HepG2 (cell line): ENCODE measurements around the gene FITM1. TPM values are rescaled to one million over a fixed set of nuclear protein-coding genes. Genes with fewer than 3 reads are reported as not detected.

Experiments used
- CHD2 ChIP-seq: IDR thresholded peaks from 2 replicates; pipeline ENCODE4 v1.6.1; 2011; ENCODE audit warnings: low read depth, low read length, improper control_type of control experiment
- CREB1 ChIP-seq, 2 experiments: fragments of 450-650 bp in 1 of 2; IDR thresholded peaks; 2 replicates each; pipeline ENCODE4 v1.6.1; 2016 to 2017; ENCODE audit warnings: control low read depth in 1 of 2, mild to moderate bottlenecking in 1 of 2, missing compliant biosample characterization in 1 of 2, missing genetic modification characterization in 1 of 2
- DPF2 ChIP-seq: sonication (generic); formaldehyde crosslinking; IDR thresholded peaks from 2 replicates; pipeline ENCODE4 v1.4.0; 2020; ENCODE audit warnings: mild to moderate bottlenecking, low read depth, missing genetic modification reagents, borderline replicate concordance
- ETV5 ChIP-seq: IDR thresholded peaks from 2 replicates; pipeline ENCODE4 v1.6.1; 2018; ENCODE audit warnings: missing biosample characterization, missing genetic modification reagents, inconsistent platforms, borderline replicate concordance
- HDAC1 ChIP-seq: sonication (generic); formaldehyde crosslinking; IDR thresholded peaks from 2 replicates; pipeline ENCODE4 v1.5.1; 2020; ENCODE audit warnings: mild to moderate bottlenecking, missing genetic modification reagents
- NCOA1 ChIP-seq: sonication (generic); formaldehyde crosslinking; IDR thresholded peaks from 2 replicates; pipeline ENCODE4 v1.9.0; 2021; ENCODE audit warnings: missing genetic modification reagents
- PAF1 ChIP-seq: IDR thresholded peaks from 2 replicates; pipeline ENCODE4 v1.6.1; 2016; ENCODE audit warnings: missing genetic modification reagents, missing compliant biosample characterization
- TAF15 ChIP-seq: fragments of 200-400 bp; formaldehyde crosslinking; IDR thresholded peaks from one replicate; pipeline ENCODE4 v1.6.1; 2018; ENCODE audit warnings: mild to moderate bottlenecking, low read depth, low read length; ENCODE audit not compliant: poor library complexity, severe bottlenecking
- TOPORS ChIP-seq: sonication (generic); formaldehyde crosslinking; IDR thresholded peaks from 2 replicates; pipeline ENCODE4 v1.8.0; 2023; ENCODE audit warnings: mild to moderate bottlenecking, missing genetic modification reagents
- XRCC5 ChIP-seq: fragments of 200-400 bp; formaldehyde crosslinking; optimal IDR thresholded peaks from 2 replicates; pipeline ENCODE3; 2017; ENCODE audit warnings: mild to moderate bottlenecking, low read length
- YEATS2 ChIP-seq: sonication (generic); formaldehyde crosslinking; IDR thresholded peaks from 2 replicates; pipeline ENCODE4 v1.4.0; 2020; ENCODE audit warnings: missing genetic modification reagents, borderline replicate concordance
- YEATS4 ChIP-seq: sonication (generic); formaldehyde crosslinking; IDR thresholded peaks from 2 replicates; pipeline ENCODE4 v1.4.0; 2020; ENCODE audit warnings: missing genetic modification reagents, borderline replicate concordance
- ZKSCAN1 ChIP-seq: fragments of 150-350 bp; IDR thresholded peaks from 2 replicates; pipeline ENCODE4 v1.6.1; 2014; ENCODE audit warnings: low read length
- ZKSCAN8 ChIP-seq: IDR thresholded peaks from 2 replicates; pipeline ENCODE4 v1.6.1; 2016; ENCODE audit warnings: borderline replicate concordance, missing genetic modification reagents, missing compliant biosample characterization
- ZMYM2 ChIP-seq: sonication (generic); formaldehyde crosslinking; IDR thresholded peaks from 2 replicates; pipeline ENCODE4 v1.8.0; 2022; ENCODE audit warnings: mild to moderate bottlenecking, missing genetic modification reagents
- ZNF331 ChIP-seq: sonication (generic); formaldehyde crosslinking; IDR thresholded peaks from 2 replicates; pipeline ENCODE4 v1.4.0; 2020; ENCODE audit warnings: missing genetic modification reagents
- ZNF343 ChIP-seq: sonication (generic); formaldehyde crosslinking; IDR thresholded peaks from 2 replicates; pipeline ENCODE4 v1.4.0; 2020; ENCODE audit warnings: mild to moderate bottlenecking, missing genetic modification reagents
- ZNF577 ChIP-seq: sonication (generic); formaldehyde crosslinking; IDR thresholded peaks from 2 replicates; pipeline ENCODE4 v1.4.0; 2020; ENCODE audit warnings: mild to moderate bottlenecking, low read depth, missing genetic modification reagents, borderline replicate concordance
- ZNF7 ChIP-seq: IDR thresholded peaks from 2 replicates; pipeline ENCODE4 v1.6.1; 2016; ENCODE audit warnings: missing biosample characterization, missing genetic modification reagents
- ZNF891 ChIP-seq: sonication (generic); formaldehyde crosslinking; IDR thresholded peaks from 2 replicates; pipeline ENCODE4 v1.5.0; 2020; ENCODE audit warnings: mild to moderate bottlenecking, missing genetic modification reagents
- polyA plus RNA-seq, 8 experiments: library from polyadenylated mRNA; depleted of rRNA in 3 of 8; stranded (reverse) in 7 of 8; unstranded in 1 of 8; fragments of >200 nt; fragmentation: Illumina TruSeq in 4 of 8; extraction: Trizol in 4 of 8; gene quantifications; 2 replicates each; pipeline versions ENCODE4 v1.2.1 to v1.2.3, GENCODE V29; 2011 to 2016; ENCODE audit warnings: low read depth in 4 of 8, missing spikeins in 1 of 8, mixed read lengths in 1 of 8; ENCODE audit not compliant: insufficient read depth in 1 of 8
- total RNA-seq, 5 experiments: library from RNA; depleted of rRNA; stranded (reverse); fragments of >200 nt; fragmentation: Illumina TruSeq; extraction: Trizol; gene quantifications; 2 replicates each; pipeline ENCODE4 v1.2.3, GENCODE V29; 2016; ENCODE audit warnings: low read depth in 1 of 5
- TF ChIP-seq, protein P1 (sequence below): IDR thresholded peaks from 2 replicates; pipeline ENCODE4 v1.6.1; 2012; ENCODE audit warnings: low read depth, low read length, improper control_type of control experiment
- TF ChIP-seq, protein P2 (sequence below): sonication (generic); formaldehyde crosslinking; IDR thresholded peaks from 2 replicates; pipeline ENCODE4 v1.4.0; 2020; ENCODE audit warnings: mild to moderate bottlenecking, missing genetic modification reagents

The FITM1 gene
- total and polyA plus RNA-seq, 2 of the 13 experiments (the other 11 are each of a cell fraction or from before 2014, with no cell fraction given), result 2.7 to 5.8 TPM

DNA sequence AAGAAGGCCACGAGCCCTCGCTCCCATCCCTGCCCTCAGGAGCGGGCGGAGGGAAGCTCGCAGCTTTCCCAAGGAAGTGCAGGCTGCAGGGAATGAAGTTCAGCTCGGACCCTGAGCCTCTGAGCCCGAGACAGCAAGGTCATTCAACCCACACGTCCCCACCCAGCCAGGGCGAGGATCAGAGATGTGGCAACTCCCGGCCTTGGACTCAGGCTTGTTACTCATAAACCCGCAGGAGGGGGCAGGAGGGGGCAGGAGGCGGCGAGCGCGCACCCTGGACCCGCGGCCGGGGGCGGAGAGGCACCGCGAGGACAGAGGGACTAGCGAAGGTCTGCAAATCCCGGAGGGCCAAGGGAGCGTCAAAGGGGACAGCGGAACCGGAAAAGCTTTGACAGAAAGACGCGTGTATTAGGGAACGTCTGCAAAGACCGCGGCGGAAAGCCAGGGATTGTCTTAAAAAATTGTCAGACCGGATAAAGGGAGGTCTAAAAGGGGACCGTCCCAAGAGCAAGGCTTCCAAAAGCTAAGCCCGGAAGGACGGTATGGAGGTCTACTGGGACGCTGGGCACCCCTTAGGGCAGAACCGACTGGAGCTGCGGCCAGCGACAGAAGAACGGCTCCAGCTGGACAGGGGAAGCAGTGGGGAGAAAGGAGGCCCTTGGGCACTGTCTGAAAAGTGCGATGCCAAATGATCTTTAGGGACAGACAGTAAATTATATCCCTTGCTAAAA, 16.5 kb upstream of the FITM1 start (continued):
- TF ChIP-seq, protein P1, sequence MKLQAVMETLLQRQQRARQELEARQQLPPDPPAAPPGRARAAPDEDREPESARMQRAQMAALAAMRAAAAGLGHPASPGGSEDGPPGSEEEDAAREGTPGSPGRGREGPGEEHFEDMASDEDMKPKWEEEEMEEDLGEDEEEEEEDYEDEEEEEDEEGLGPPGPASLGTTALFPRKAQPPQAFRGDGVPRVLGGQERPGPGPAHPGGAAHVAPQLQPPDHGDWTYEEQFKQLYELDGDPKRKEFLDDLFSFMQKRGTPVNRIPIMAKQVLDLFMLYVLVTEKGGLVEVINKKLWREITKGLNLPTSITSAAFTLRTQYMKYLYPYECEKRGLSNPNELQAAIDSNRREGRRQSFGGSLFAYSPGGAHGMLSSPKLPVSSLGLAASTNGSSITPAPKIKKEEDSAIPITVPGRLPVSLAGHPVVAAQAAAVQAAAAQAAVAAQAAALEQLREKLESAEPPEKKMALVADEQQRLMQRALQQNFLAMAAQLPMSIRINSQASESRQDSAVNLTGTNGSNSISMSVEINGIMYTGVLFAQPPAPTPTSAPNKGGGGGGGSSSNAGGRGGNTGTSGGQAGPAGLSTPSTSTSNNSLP, result peak; percentile 92
- peak; percentile 77; the same call in 1 of the 2 replicates for TF ChIP-seq ZNF891 (CRISPR knock-in tag)
- peak; percentile 98 for TF ChIP-seq ZNF331 (CRISPR knock-in tag)
- peak; percentile 95 for TF ChIP-seq ZMYM2
- TF ChIP-seq, protein P2, sequence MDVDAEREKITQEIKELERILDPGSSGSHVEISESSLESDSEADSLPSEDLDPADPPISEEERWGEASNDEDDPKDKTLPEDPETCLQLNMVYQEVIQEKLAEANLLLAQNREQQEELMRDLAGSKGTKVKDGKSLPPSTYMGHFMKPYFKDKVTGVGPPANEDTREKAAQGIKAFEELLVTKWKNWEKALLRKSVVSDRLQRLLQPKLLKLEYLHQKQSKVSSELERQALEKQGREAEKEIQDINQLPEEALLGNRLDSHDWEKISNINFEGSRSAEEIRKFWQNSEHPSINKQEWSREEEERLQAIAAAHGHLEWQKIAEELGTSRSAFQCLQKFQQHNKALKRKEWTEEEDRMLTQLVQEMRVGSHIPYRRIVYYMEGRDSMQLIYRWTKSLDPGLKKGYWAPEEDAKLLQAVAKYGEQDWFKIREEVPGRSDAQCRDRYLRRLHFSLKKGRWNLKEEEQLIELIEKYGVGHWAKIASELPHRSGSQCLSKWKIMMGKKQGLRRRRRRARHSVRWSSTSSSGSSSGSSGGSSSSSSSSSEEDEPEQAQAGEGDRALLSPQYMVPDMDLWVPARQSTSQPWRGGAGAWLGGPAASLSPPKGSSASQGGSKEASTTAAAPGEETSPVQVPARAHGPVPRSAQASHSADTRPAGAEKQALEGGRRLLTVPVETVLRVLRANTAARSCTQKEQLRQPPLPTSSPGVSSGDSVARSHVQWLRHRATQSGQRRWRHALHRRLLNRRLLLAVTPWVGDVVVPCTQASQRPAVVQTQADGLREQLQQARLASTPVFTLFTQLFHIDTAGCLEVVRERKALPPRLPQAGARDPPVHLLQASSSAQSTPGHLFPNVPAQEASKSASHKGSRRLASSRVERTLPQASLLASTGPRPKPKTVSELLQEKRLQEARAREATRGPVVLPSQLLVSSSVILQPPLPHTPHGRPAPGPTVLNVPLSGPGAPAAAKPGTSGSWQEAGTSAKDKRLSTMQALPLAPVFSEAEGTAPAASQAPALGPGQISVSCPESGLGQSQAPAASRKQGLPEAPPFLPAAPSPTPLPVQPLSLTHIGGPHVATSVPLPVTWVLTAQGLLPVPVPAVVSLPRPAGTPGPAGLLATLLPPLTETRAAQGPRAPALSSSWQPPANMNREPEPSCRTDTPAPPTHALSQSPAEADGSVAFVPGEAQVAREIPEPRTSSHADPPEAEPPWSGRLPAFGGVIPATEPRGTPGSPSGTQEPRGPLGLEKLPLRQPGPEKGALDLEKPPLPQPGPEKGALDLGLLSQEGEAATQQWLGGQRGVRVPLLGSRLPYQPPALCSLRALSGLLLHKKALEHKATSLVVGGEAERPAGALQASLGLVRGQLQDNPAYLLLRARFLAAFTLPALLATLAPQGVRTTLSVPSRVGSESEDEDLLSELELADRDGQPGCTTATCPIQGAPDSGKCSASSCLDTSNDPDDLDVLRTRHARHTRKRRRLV (CRISPR knock-in tag), result peak; percentile 93
- peak; percentile 100 for TF ChIP-seq YEATS4
- peak; percentile 97 for TF ChIP-seq ETV5 (CRISPR knock-in tag)
- peak; percentile 100 for TF ChIP-seq TAF15
- TF ChIP-seq ZNF7 (CRISPR knock-in tag), result peak; percentile 48
- TF ChIP-seq CREB1 (IDR thresholded peaks at IDR 0.05), result peak; percentile 66
- no peak for TF ChIP-seq CREB1 (CRISPR knock-in tag; IDR thresholded peaks at IDR 0.05)
- TF ChIP-seq XRCC5, result no peak
- TF ChIP-seq DPF2 (CRISPR knock-in tag), result peak; percentile 99
- TF ChIP-seq PAF1 (CRISPR knock-in tag), result no peak; the same call in none of the 2 replicates
- TF ChIP-seq TOPORS (CRISPR knock-in tag), result peak; percentile 82; the same call in 1 of the 2 replicates
- no peak for TF ChIP-seq HDAC1 (CRISPR knock-in tag)
- TF ChIP-seq CHD2, result peak; percentile 84
- peak; percentile 95 for TF ChIP-seq YEATS2
- no peak for TF ChIP-seq ZNF577 (CRISPR knock-in tag)
- TF ChIP-seq ZKSCAN8 (CRISPR knock-in tag), result peak; percentile 97
- TF ChIP-seq ZNF343, result peak; percentile 99
- TF ChIP-seq NCOA1, result peak; percentile 99
- TF ChIP-seq ZKSCAN1, result peak; percentile 62
